CD4-positive, alpha-beta T cell treated with Interleukin-4 for 4 hours (primary cell): Measurements from ENCODE around the gene FER.
"Not testable (repeated sequence)": the region's sequence is repeated elsewhere in the genome, so short reads cannot be mapped to it uniquely, and the experiment has no call there.

Experiments
- DNase-seq: peaks from one replicate; pipeline ENCODE4 v3.0.0-alpha.2; 2020

Gene FER

GRCh38 chr5:109052216-109052615, 304.5 kb downstream of the FER start:
- not testable (repeated sequence) for DNase-seq

GRCh38 chr5:109053995-109054417, 306.3 kb downstream of the FER start:
- DNase-seq: no peak

DNA sequence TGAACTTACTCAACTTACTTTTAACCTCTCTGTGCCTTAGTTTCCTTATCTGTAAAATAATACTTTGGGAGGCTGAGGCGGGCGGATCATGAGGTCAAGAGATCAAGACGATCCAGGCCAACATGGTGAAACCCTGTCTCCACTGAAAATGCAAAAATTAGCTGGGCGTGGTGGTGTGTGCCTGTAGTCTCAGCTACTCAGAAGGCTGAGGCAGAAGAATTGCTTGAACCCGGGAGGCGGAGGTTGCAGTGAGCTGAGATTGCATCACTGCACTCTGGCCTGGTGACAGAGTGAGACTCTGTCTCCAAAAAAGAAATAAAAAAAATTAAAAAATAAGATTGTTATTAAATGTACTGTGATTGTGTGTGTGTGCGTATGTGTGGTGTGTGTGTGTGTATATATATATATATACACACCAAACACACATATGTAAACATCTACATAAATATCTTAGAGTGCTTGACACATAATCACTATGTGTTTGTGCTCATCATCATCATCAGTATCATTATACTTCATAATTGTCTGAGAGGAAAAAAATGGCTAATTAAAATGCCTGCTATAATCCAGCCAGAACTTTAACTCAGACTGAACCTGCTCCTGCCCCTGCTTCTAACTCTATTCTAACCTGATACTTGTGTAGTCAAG, 312.8 kb downstream of the FER start:
- no peak for DNase-seq

DNA sequence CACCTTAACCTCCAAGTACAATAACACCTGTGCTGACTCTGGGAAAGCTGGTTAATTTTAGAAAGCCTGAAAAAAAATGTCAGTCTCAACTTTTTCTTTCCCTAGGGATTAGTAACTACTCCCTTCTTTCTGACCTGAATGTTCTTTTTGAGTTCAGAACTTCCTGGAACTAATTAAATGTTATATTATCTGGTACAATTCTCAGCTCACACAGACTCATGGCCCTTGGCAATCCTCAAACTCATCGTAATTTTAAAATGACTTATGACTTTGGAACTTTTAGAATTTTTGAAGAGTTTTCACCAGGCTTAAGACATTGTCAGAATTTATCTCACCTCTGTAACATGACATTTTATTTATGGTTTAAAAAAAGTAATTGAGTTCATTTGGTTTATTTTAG, 315.0 kb downstream of the FER start:
- DNase-seq: no peak

- DNase-seq: no peak
These were observed 315.5 kb downstream of the FER start for GRCh38 chr5:109063223-109063622.

GRCh38 chr5:109076741-109077140, 329.0 kb downstream of the FER start:
- no peak for DNase-seq

DNA sequence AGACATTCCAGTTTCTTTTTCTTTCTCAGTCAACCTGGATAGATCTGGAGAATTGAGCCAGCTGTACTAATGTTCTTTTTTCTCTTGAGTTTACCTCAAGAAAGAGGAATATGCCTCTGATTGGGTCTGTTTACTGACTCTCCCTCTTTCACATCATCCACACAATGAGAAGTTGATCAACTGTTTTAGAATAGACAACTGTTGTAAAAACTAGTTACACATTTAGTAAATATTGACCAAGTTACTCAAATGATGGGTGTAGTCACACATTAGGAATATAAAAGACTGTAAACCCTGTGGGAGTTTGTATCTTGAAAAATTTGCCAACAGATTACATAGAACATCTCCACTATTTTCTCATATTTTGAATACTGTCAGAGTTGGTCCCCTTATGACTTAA, 330.8 kb downstream of the FER start:
- no peak for DNase-seq

- no peak for DNase-seq
These were observed 332.8 kb downstream of the FER start for GRCh38 chr5:109080481-109080880.

GRCh38 chr5:109080896-109081295, 333.2 kb downstream of the FER start:
- DNase-seq: no peak

- DNase-seq: no peak
These were observed 336.2 kb downstream of the FER start for GRCh38 chr5:109083937-109084336.

- no peak for DNase-seq
These were observed 341.5 kb downstream of the FER start for GRCh38 chr5:109089191-109089590.

- no peak for DNase-seq
These were observed 351.4 kb downstream of the FER start for GRCh38 chr5:109099081-109099480.

DNA sequence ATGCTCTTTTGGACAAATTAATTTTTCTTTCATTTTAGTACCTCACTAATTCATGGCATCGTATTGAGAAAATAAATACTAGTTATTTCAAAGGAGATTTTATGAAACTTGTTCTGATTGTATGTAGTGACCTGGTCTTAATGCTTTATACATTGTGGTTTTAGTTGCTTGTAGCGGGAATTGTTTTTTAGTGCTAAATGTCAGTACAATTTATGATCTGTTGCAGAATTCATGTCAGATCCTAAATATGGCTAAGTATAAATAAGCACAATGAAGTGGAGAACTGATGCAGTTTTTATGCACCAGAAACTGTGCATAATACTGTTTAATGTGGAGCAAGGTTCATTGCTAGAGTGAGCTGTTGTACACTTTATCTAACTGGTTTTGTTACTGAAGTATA, 353.3 kb downstream of the FER start:
- DNase-seq: no peak

DNA sequence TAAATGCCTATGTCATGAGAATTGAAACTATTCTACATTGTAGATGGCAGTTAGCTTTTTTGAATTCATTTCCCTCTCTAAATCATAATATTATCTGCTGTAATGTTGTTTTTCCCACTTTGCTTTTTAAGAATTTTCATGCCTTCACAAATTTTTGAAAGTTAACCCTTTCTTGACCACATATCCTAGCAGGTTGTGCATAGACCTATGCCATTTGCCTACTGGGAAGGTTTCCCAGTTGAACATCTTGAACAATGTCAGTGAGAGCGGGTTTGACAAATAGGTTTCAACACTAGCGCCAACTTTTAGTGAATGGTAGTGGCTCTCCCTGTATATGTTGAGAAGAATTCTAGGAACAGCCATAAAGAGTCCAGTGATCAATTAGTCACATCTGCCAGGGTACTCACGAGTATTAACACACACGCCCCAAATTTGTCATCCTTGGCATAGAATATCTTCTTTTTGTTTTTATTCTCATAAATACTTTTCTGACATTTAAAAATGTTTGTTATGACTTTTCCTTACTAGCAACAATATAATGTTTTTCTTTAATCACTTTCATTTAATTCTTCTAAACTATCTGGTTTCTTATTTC, 354.5 kb downstream of the FER start:
- no peak for DNase-seq

- DNase-seq: no peak
These were observed 358.1 kb downstream of the FER start for GRCh38 chr5:109105631-109106267.

GRCh38 chr5:109111680-109112079, 364.0 kb downstream of the FER start:
- no peak for DNase-seq

- DNase-seq: no peak
These were observed 365.9 kb downstream of the FER start for GRCh38 chr5:109113608-109114007.

DNA sequence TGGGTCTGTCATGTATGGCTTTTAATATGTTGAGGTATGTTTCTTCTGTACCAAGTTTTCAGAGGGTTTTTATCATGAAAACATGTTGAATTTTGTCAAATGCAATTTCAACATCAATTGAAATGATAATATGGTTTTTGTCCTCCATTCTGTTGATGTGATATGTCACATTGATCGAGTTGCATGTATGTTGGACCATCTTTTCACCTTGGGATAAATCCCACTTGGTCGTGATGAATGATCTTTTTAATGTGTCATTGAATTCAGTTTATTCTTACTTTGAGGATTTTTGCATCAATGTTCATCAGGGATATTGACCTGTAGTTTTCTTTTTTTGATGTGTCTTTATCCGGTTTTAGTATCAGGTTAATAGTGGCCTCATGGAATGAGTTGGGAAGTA, 373.5 kb downstream of the FER start:
- no peak for DNase-seq

GRCh38 chr5:109125755-109126429, 378.2 kb downstream of the FER start:
- DNase-seq: no peak

GRCh38 chr5:109126481-109126880, 378.8 kb downstream of the FER start:
- no peak for DNase-seq

DNA sequence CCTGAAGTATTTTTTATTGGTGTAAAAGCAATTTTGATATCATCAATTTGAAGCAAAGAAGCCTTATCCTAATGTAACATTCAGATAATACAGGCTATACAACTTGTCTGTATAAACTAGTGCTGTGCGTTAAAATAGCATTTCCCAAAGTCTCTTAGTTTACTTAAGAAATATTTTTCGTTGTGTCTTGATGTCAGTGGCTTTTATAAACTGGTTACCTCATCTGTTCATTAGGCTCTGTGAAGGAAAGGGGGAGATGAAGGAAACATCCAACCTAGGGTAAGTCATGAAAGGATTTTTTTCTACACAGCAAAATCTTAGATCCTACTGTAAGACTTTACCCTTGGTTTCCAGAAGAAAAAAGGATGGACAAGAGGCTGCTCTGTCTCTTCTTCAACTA, 389.2 kb downstream of the FER start:
- DNase-seq: no peak

DNA sequence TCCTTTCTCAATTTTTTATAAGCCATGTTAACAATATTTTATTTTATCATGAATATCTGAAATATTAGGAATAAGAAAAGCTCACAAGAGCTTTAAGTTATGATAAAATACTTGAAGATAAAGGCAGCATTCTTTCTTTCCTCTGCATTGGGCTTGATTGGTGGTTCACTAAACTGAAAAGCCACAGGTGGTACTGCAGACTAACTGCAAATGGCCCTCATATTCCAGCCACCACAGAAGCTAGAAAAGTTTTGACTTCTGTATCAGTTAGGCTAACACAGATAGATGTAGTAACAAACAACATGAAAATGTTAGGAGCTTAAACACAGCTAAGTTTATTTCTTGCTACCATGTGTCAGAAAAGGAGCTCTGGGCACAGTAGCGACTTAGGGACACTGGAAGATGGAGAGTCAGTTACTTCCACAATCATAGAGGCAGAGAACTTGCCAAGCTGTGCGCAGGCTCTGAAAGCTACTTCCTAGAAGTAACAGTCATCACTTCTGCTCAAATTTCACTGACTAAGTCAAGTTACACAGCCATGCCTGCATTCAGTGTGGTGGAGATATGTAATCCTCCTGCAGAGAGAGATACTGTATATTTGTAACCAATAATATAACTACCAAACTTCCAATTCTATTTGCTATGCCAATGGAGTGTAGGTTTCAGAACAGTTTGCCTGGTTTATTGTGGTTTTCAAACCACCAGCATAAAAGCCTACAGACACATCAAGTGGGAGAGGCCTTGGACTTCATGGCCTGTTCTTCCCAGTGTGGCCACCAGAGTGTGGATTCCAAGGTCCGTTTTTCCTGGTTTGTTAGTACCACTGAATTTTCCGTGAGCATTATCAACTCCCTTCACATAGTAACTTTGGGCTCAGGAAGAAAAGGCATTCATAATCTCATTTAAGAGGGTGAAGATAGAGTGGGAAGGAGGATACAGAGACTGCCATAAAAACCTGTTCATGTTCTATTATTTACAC, 393.8 kb downstream of the FER start:
- DNase-seq: no peak

GRCh38 chr5:109143031-109143430, 395.3 kb downstream of the FER start:
- no peak for DNase-seq
